Measurements from ENCODE around the gene PBXIP1. TPM values are rescaled to one million over a fixed set of nuclear protein-coding genes. Genes with fewer than 3 reads are reported as not detected.
A peak's percentile ranks its signal among the peaks of the same experiment; 100 is the strongest.

The PBXIP1 gene
- total and polyA plus RNA-seq, 2 experiments from 2014 or later: 26.4 to 70.4 TPM

GRCh38 chr1:155001425-155001674, 45.5 kb upstream of the PBXIP1 start:
- Histone ChIP-seq H3K4me1 (ENCODE audit: insufficient read depth) (peaks cover 27% of the 10 kb centered on the region), H2AFZ (peak overlapping the region; percentile 69), H3K79me2 (ENCODE audit: insufficient read depth) (peaks cover 35% of the 10 kb centered on the region), H3K9me3 (ENCODE audit: low read depth) (no peaks in the 10 kb centered on the region), H3F3A (ENCODE audit: insufficient read depth) (no peaks in the 10 kb centered on the region), H3K9ac (peak overlapping the region; percentile 75), H4K20me1 (ENCODE audit: insufficient read depth) (no peaks in the 10 kb centered on the region), H3K9me2 (ENCODE audit: insufficient read depth) (no peaks in the 10 kb centered on the region), H3K27ac (peak overlapping the region; percentile 67), H3K27me3 (replicated peaks; ENCODE audit: insufficient read depth) (no peaks in the 10 kb centered on the region), H3K4me3 (peak overlapping the region; percentile 80), H3K36me3 (ENCODE audit: low read depth) (no peaks in the 10 kb centered on the region), H3K4me2 (ENCODE audit: unreplicated experiment) (peak overlapping the region; percentile 89)
- DNase-seq: no peak
- in situ Hi-C loops (cut with MboI): no loop called here
- no peak for TF ChIP-seq EZH2 (IDR thresholded peaks at IDR 0.05; ENCODE audit: insufficient read depth, poor library complexity, severe bottlenecking)
- TF ChIP-seq EZH2phosphoT487 (IDR thresholded peaks at IDR 0.05; ENCODE audit: insufficient read depth, low read depth): no peak
- WGBS, 2 experiments (ENCODE audit: low coverage in 1 of 2, low lambda C conversion rate in 2 of 2, missing lambda C conversion rate in 2 of 2): 0 to 2% methylated on average over 8 to 11 of the region's 11 CpGs

- TF ChIP-seq EZH2 (IDR thresholded peaks at IDR 0.05; ENCODE audit: insufficient read depth, poor library complexity, severe bottlenecking) (no peak), EZH2phosphoT487 (IDR thresholded peaks at IDR 0.05; ENCODE audit: insufficient read depth, low read depth) (no peak)
- WGBS, 2 experiments (ENCODE audit: low coverage in 1 of 2, low lambda C conversion rate in 2 of 2, missing lambda C conversion rate in 2 of 2): 1 to 2% methylated on average over 31 to 43 of the region's 43 CpGs
- H2AFZ ChIP-seq: peak overlapping the region; percentile 69
- H3K9me3 ChIP-seq (ENCODE audit: low read depth): no peaks in the 10 kb centered on the region
- in situ Hi-C loops (cut with MboI): no loop called here
- H3K36me3 ChIP-seq (ENCODE audit: low read depth): no peaks in the 10 kb centered on the region
- peak overlapping the region; percentile 75 for H3K9ac ChIP-seq
- no peaks in the 10 kb centered on the region for H4K20me1 ChIP-seq (ENCODE audit: insufficient read depth)
- peak; percentile 92 for DNase-seq
- H3K4me1 ChIP-seq (ENCODE audit: insufficient read depth): peaks cover 25% of the 10 kb centered on the region
- H3K27ac ChIP-seq: peak overlapping the region; percentile 67
- H3K9me2 ChIP-seq (ENCODE audit: insufficient read depth): no peaks in the 10 kb centered on the region
- no peaks in the 10 kb centered on the region for H3K27me3 ChIP-seq (replicated peaks; ENCODE audit: insufficient read depth)
- peaks cover 4% of the 10 kb centered on the region; the same call in 1 of the 2 replicates for H3F3A ChIP-seq (ENCODE audit: insufficient read depth)
- peak overlapping the region; percentile 80 for H3K4me3 ChIP-seq
- peak overlapping the region; percentile 89 for H3K4me2 ChIP-seq (ENCODE audit: unreplicated experiment)
- H3K79me2 ChIP-seq (ENCODE audit: insufficient read depth): peaks cover 30% of the 10 kb centered on the region
Measured at GRCh38 chr1:155000726-155001424, 45.0 kb upstream of the PBXIP1 start.

- Histone ChIP-seq H3K36me3 (ENCODE audit: low read depth) (no peaks in the 10 kb centered on the region), H3K9me3 (ENCODE audit: low read depth) (no peaks in the 10 kb centered on the region), H3K27me3 (replicated peaks; ENCODE audit: insufficient read depth) (no peaks in the 10 kb centered on the region), H3K79me2 (ENCODE audit: insufficient read depth) (peaks cover 27% of the 10 kb centered on the region), H3K4me1 (ENCODE audit: insufficient read depth) (peaks cover 22% of the 10 kb centered on the region), H4K20me1 (ENCODE audit: insufficient read depth) (no peaks in the 10 kb centered on the region), H3K9me2 (ENCODE audit: insufficient read depth) (no peaks in the 10 kb centered on the region), H2AFZ (peak overlapping the region; percentile 76; the same call in 1 of the 2 replicates), H3K4me2 (ENCODE audit: unreplicated experiment) (peak overlapping the region; percentile 89), H3K4me3 (peak overlapping the region; percentile 80), H3F3A (ENCODE audit: insufficient read depth) (peaks cover 5% of the 10 kb centered on the region; the same call in 1 of the 2 replicates), H3K27ac (peak overlapping the region; percentile 67), H3K9ac (peak overlapping the region; percentile 75)
- TF ChIP-seq EZH2phosphoT487 (IDR thresholded peaks at IDR 0.05; ENCODE audit: insufficient read depth, low read depth) (no peak), EZH2 (IDR thresholded peaks at IDR 0.05; ENCODE audit: insufficient read depth, poor library complexity, severe bottlenecking) (no peak)
- in situ Hi-C loops (cut with MboI): no loop called here
- DNase-seq: peak; percentile 38
- WGBS, 2 experiments (ENCODE audit: low coverage in 1 of 2, low lambda C conversion rate in 2 of 2, missing lambda C conversion rate in 2 of 2): 0 to 4% methylated on average over 1 to 13 of the region's 13 CpGs
Measured at GRCh38 chr1:155000411-155000725, 44.5 kb upstream of the PBXIP1 start.

GRCh38 chr1:154999571-155000410, 43.9 kb upstream of the PBXIP1 start:
- in situ Hi-C loops (cut with MboI): no loop called here
- WGBS, 2 experiments (ENCODE audit: low coverage in 1 of 2, low lambda C conversion rate in 2 of 2, missing lambda C conversion rate in 2 of 2): 4% methylated on average over 24 to 45 of the region's 50 CpGs
- H3K9me2 ChIP-seq (ENCODE audit: insufficient read depth): no peaks in the 10 kb centered on the region
- H3K79me2 ChIP-seq (ENCODE audit: insufficient read depth): peaks cover 21% of the 10 kb centered on the region
- H3F3A ChIP-seq (ENCODE audit: insufficient read depth): peaks cover 5% of the 10 kb centered on the region; the same call in 1 of the 2 replicates
- no peaks in the 10 kb centered on the region for H3K9me3 ChIP-seq (ENCODE audit: low read depth)
- H3K9ac ChIP-seq: peak overlapping the region; percentile 43
- H3K4me1 ChIP-seq (ENCODE audit: insufficient read depth): peaks cover 17% of the 10 kb centered on the region
- H3K4me2 ChIP-seq (ENCODE audit: unreplicated experiment): peak overlapping the region; percentile 79
- no peaks in the 10 kb centered on the region for H3K27me3 ChIP-seq (replicated peaks; ENCODE audit: insufficient read depth)
- peak overlapping the region; percentile 63 for H3K4me3 ChIP-seq
- no peaks in the 10 kb centered on the region for H4K20me1 ChIP-seq (ENCODE audit: insufficient read depth)
- DNase-seq: peak; percentile 35
- TF ChIP-seq EZH2phosphoT487 (IDR thresholded peaks at IDR 0.05; ENCODE audit: insufficient read depth, low read depth): no peak
- TF ChIP-seq EZH2 (IDR thresholded peaks at IDR 0.05; ENCODE audit: insufficient read depth, poor library complexity, severe bottlenecking): no peak
- H3K27ac ChIP-seq: peak overlapping the region; percentile 21
- peak overlapping the region; percentile 76 for H2AFZ ChIP-seq
- H3K36me3 ChIP-seq (ENCODE audit: low read depth): no peaks in the 10 kb centered on the region

Data from GM23248 (cell line).